ENCODE measurements around the gene C15orf39.

- TF ChIP-seq CTCF (IDR thresholded peaks at IDR 0.05) (no peak), POLR2AphosphoS5 (IDR thresholded peaks at IDR 0.05) (no peak), POLR2A (IDR thresholded peaks at IDR 0.05) (no peak)
These were observed 33.5 kb downstream of the C15orf39 start for GRCh38 chr15:75235051-75235673.

Measured in breast epithelium (tissue), 3 donors.